GM23248 (cell line): ENCODE results near the gene GPR137C.

Experiments used
- EZH2 ChIP-seq: fragments of 200-600 bp; sonication (generic); IDR thresholded peaks from 2 replicates; pipeline ENCODE4 v1.6.1; 2018; ENCODE audit warnings: antibody characterized with exemption, mild to moderate bottlenecking; ENCODE audit not compliant: insufficient read depth, poor library complexity, severe bottlenecking
- EZH2phosphoT487 ChIP-seq: fragments of 200-600 bp; sonication (generic); IDR thresholded peaks from 2 replicates; pipeline ENCODE4 v1.6.1; 2018; ENCODE audit warnings: antibody characterized with exemption, moderate library complexity, mild to moderate bottlenecking, low read depth; ENCODE audit not compliant: insufficient read depth

GRCh38 chr14:52547027-52547426, 5.6 kb upstream of the GPR137C start:
- TF ChIP-seq EZH2 = no peak
- TF ChIP-seq EZH2phosphoT487 = no peak
